Cardiac fibroblast (primary cell): ENCODE data around the gene AP2M1.
"Not testable (repeated sequence)": the region's sequence is repeated elsewhere in the genome, so short reads cannot be mapped to it uniquely, and the experiment has no call there.

Experiments used
- DNase-seq, 2 donors: peaks; one replicate each; pipeline versions ENCODE4 v3.0.0 to v3.0.0-alpha.2; 2010; ENCODE audit warnings: low read depth in 2 of 2
- H3K4me3 ChIP-seq, 2 donors: replicated peaks in 1 of 2; 1 replicate in 1 of 2; 2 replicates in 1 of 2; pipeline ENCODE4 v1.5.1; 2011; ENCODE audit warnings: low read depth in 2 of 2, low read length in 2 of 2, mild to moderate bottlenecking in 2 of 2, moderate library complexity in 1 of 2
- TF ChIP-seq, protein P1 (sequence below): IDR thresholded peaks from one replicate; pipeline ENCODE4 v1.5.1; 2011; ENCODE audit warnings: low read depth, mild to moderate bottlenecking, low read length, inconsistent platforms

Gene AP2M1

DNA sequence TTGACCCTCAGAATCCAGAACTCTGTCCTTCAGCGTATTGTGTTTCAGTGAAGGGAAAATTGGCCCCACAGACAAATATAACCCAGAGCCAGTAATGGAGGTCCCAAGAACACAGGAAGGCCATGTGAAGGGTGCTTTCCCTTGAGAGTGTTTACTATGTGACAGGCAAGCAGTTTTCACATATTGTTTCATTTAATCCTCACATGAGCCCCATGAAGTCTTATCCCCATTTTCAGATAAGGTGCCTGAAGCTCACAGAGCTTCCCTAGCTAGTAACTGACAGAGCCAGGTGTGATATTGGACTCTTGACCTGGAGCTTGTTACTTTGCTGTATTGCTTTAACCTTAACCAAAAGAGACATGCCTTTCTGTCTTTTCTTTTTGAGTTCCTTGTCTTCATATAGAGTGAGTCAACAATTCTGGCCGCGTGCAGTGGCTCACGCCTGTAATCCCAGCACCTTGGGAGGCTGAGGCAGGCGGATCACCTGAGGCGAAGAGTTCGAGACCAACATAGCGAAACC, 28.8 kb upstream of the AP2M1 start:
- no peak for DNase-seq
- TF ChIP-seq, protein P1, sequence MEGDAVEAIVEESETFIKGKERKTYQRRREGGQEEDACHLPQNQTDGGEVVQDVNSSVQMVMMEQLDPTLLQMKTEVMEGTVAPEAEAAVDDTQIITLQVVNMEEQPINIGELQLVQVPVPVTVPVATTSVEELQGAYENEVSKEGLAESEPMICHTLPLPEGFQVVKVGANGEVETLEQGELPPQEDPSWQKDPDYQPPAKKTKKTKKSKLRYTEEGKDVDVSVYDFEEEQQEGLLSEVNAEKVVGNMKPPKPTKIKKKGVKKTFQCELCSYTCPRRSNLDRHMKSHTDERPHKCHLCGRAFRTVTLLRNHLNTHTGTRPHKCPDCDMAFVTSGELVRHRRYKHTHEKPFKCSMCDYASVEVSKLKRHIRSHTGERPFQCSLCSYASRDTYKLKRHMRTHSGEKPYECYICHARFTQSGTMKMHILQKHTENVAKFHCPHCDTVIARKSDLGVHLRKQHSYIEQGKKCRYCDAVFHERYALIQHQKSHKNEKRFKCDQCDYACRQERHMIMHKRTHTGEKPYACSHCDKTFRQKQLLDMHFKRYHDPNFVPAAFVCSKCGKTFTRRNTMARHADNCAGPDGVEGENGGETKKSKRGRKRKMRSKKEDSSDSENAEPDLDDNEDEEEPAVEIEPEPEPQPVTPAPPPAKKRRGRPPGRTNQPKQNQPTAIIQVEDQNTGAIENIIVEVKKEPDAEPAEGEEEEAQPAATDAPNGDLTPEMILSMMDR: no peak
- no peak overlapping the region for H3K4me3 ChIP-seq

- TF ChIP-seq, protein P1: no peak
- no peak for DNase-seq
- no peak overlapping the region for H3K4me3 ChIP-seq
Measured at GRCh38 chr3:184148076-184148475, 26.6 kb upstream of the AP2M1 start.

DNA sequence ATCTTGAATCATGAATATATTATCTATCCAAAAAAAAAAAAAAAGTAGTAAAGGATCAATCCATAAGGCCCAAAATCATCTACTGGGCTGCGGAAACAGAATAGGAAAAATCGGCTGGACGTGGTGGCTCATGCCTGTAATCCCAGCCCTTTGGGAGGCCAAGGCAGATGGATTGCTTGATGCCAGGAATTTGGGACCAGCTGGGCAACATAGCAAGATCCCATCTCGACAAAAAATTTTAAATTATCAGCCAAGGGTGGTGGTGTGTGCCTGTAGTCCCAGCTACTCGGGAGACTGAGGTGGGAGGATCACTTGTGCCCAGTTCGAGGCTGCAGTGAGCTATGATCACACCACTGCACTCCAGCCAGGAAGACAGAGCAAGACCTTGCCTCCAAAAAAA, 25.5 kb upstream of the AP2M1 start:
- TF ChIP-seq, protein P1: no peak

DNA sequence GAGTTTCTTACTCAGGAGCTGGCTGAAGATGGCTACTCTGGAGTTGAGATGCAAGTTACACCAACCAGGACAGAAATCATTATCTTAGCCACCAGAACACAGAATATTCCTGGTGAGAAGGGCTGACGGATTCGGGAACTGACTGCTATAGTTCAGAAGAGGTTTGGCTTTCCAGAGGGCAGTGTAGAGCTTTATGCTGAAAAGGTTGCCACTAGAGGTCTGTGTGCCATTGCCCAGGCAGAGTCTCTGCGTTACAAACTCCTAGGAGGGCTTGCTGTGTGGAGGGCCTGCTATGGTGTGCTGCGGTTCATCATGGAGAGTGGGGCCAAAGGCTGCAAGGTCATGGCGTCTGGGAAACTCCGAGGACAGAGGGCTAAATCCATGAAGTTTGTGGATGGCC, 24.9 kb upstream of the AP2M1 start:
- TF ChIP-seq, protein P1: peak; percentile 26
- peak; percentile 50 to 51 for DNase-seq
- H3K4me3 ChIP-seq: not testable (repeated sequence)

More for the DNA sequence above, 25.5 kb upstream of the AP2M1 start:
- no peak overlapping the region for H3K4me3 ChIP-seq
- DNase-seq: no peak

- TF ChIP-seq, protein P1: no peak
- peak; percentile 57 to 74 for DNase-seq
- peak within 1 kb of the TSS; percentile 93 to 97 for H3K4me3 ChIP-seq
Measured at GRCh38 chr3:184154885-184155643, 19.6 kb upstream of the AP2M1 start, which contains the start of gene DVL3. Gene DVL3, plus strand, starts transcription at chr3:184155377. Its CDS starts 259 bp downstream, at chr3:184155636.

DNA sequence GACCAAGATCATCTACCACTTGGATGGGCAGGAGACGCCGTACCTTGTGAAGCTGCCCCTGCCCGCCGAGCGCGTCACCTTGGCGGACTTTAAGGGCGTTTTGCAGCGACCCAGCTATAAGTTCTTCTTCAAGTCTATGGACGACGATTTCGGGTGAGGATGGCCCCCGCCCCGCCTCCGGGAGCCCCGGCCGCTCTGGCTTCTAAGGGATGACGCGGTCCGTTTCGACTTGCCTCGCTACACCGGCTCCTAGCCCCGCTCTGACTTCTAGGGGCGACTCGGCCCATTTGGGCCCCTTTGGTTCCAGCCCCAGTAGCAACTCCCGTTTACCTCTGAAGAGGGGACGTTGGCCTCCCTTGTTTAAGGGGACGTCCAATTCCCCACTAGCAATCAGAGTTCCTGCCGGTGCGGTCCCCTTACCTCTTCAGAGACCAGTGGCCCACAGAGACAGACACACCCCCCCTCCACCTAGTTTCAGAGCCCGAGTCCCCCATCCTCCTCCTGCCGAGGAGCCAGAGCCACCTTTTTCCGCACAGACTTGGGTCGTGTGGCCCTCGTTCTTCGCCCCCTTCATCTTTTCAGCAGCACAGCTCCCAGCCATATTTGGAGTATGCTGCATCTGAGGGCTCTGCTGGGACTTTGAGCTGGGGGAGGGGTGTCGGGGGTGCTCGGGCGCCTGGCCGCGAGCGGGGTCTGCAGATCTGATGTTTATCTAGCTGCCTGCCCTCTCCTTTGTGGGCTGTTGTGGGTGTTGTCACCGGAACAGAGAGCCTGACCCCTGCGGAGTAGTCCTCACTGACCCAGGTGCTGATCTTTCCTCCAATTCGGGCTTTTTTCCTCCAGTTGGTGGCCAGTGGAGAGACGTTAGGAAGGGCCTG, 18.8 kb upstream of the AP2M1 start:
- peak in 1 of 2 donors; percentile 53 for DNase-seq
- TF ChIP-seq, protein P1: no peak
- H3K4me3 ChIP-seq: peak overlapping the region; percentile 93 to 97
